GM18526 (cell line): ENCODE measurements around the gene PDE4B.

Experiments
- POLR2A ChIP-seq: IDR thresholded peaks from 3 replicates; pipeline ENCODE4 v1.6.1; 2011; ENCODE audit not compliant: insufficient read length; ENCODE audit errors: extremely low read depth

The PDE4B gene

DNA sequence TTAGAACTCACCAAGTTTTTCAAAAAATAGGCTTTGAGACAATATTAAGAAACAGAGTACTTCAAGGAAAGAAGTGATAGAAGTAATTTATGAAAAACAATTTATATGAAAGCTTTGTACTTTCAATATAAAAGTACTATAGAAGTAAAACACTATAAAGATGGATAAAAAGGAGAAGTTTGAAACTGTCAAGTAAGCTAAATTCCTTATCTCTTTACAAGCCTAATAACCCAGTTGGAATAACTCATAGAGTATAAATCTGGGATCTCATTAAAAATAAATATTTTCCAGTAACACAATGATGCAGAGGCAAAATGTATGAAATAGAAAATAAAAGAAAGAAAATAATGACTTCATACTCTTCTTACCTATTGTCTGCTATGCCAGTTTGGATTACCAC lies 232.5 kb downstream of the PDE4B start:
- no peak for TF ChIP-seq POLR2A

DNA sequence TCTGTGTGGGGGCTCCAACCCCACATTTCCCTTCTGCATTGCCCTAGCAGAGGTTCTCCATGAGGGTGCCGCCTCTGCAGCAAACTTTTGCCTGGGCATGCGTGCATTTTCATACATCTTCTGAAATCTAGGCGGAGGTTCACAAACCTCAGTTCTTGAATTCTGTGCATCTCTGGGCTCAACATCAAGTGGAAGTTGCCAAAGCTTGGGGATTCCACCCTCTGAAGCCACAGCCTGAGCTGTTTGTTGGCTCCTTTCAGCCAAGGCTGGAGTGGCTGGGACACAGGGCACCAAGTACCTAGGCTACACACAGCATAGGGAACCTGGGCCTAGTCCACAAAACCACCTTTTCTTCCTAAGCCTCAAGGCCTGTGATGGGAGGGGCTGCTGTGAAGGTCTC lies 235.3 kb downstream of the PDE4B start:
- TF ChIP-seq POLR2A: no peak

DNA sequence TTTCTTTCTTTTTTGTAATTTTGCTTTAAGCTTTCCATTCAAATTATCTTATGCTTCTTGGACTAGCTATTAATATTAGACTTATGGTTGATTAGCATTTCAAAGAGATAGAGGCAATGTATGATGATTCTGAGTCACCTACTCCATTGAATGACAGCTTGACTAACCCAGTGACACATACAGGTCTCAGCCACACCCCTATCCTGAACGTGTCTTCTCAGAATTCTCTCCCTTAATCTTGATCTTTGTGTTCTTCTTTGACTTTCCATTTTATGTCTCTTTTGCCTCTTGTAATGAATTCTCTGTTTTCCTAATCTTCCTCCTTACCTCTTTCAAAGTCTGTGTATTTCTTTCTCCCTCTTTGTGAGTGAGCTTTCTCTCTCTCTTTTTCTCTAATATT lies 241.1 kb downstream of the PDE4B start:
- TF ChIP-seq POLR2A: no peak

DNA sequence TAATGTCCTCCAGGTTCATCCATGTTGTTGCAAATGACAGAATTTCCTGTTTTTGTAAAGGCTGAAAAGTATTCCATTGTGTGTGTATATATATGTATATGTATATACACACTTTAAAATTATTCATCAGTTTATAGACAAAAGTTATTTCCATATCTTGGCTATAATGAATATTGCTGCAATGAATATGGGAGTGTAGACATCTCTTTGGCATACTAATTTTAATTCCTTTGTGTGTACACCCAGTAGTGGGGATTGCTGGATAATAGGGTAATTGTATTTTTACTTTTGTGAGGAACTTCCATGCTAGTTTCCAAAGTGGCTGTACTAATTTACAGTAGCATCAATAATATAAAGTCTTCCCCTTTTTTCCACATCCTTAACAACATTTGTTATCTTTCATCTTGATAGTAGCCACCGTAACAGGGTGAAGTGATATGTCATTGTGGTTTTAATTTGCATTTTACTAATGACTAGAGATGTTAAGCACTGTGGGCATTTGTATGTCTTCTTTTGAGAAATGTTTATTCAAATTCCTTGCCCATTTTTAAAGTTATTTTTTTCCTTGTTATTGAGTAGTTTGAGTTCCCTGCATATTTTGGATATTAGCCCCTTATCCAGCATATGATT lies 243.0 kb downstream of the PDE4B start:
- no peak for TF ChIP-seq POLR2A

DNA sequence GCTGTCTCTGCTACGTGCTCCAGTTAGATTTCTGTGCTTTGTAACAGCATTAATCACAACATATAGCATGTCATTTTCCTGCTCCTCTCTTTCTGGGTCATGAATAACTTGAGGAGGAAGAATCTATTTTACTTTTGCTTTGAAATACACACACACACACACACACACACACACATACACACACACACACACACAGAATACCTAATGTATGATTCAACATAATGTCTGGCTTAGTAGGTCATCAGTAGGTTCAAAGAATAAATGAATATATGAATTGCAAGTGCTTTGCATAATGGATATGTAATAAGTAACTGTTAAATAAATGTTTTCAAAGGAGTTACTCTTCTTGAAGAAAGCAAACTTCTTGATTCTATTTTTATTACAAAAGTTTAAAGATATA lies 249.0 kb downstream of the PDE4B start:
- no peak for TF ChIP-seq POLR2A

DNA sequence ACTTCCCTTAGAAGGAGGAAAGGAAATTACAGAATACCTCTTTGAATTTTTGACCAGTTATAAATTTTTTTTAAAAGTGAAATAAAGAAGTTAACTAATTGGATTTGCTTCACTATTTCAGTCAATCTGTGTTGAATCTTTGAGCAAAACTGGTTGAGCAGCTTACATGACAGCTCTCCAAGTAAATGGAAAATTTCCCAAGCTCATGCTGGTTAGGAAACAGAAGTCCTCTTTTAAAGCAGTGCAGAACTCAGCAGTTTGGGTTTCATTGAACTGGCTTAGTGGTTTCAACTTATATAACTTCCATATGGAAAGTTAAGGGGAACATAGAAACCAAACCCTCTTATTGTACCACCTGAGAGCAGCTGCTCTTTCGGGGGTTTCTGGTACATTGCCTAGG lies 250.5 kb downstream of the PDE4B start:
- no peak for TF ChIP-seq POLR2A

DNA sequence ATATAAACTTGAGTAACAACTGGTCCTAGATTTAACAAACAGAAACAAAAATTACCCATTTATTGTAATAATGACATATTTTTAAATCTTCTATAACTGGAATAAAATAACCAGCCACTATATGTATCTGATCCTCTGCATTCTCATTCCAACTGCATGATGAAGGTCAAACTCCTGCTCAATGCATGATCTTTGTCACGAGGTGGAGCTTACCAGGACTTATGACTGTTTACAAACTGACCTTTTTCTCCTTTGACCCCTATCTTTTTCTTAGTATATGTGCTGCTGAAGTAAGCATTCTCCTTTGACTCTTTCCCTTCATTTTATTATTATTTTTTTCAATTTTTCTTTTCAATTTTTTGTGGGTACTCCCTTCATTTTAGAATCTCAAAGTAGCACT lies 252.2 kb downstream of the PDE4B start:
- no peak for TF ChIP-seq POLR2A

DNA sequence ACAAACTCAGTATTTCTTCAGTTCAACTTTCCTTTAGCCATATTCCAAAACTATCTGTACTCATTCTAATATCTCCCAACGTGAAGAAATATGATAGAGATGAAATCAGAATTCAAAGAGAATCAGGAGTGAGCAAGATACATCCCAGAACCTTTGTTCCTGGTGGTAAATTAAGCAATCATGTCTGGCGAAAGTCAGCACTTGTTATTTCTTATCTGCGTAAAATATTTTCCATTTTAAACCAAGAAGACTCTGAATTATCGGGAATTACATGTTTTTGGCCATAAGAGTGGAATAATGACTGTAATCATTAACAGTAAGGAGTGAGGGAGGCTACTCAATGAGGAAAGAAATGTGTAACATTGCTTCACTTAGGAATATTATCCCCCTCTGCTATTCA lies 253.7 kb downstream of the PDE4B start:
- no peak for TF ChIP-seq POLR2A

DNA sequence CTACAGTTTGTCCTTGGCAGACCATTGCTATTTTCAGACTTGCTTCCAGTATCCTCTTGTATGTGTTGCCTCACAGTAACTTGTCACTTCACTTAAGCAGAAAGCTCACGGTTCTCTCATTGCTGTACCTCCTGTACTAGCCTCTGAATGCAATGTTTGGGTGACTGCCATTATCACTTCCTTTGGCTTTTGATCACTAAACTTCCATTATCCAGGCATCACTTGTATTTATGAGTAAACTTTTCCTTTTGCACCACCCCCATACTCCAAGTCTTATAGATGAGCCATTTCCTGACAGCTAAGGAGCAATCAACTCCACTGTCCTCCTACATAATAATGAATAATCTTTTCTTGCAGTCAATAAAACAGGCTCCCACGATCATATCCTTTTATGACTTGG lies 255.3 kb downstream of the PDE4B start:
- no peak for TF ChIP-seq POLR2A

DNA sequence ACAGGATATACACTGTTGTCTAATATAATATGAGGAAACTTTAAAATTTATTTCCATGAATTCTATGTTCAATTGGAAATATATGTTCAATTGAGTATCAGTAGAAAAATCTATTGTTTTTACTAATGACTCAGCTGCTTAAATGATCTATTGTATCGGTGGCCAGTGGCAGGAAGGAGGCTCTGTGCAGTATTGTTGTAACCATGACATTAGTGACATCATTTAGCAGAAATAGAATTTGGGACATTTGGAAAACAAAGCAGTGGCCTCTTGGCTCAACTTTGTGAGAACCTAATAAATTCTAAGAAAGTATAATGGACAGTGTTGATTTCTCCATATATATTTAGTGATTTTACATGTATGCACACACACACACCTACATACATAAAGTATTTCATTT lies 257.4 kb downstream of the PDE4B start:
- TF ChIP-seq POLR2A: no peak

DNA sequence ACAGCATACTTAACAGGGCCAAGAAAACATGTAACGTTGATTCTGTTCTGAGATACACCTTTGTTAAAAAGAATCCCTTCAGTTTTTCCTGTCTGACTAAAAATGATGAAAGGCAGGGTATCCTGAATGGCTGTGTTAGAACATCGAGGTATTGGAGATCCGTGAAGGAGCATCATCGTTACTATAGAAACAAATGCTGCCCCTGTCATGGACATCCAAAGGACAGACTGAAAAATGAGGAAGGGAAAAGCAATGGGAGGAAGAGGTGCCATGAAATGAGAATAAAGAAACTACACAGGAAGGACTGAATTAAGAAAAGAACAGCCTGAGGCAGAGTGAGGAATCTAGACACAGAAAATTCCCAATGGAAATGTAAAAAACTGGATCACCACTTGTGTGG lies 257.9 kb downstream of the PDE4B start:
- TF ChIP-seq POLR2A: no peak

DNA sequence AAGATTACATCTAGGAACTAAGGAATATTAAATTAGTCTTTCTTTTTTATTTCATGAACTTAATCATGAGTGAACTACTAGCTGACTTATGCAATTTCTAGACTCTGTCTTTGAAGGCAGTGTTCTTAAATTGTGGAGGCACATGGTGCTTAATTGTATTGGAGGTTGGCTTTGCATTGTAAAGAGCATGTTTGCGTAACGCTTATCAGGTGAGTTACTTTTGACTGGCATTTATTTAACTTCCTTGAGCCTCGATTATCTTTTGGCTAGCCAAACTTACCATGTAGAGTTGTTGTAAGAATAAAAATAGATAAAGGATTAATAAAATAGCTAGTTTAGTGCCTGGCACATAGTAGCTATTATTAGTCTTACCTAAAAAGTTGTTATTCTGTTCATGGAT lies 262.4 kb downstream of the PDE4B start:
- no peak for TF ChIP-seq POLR2A

DNA sequence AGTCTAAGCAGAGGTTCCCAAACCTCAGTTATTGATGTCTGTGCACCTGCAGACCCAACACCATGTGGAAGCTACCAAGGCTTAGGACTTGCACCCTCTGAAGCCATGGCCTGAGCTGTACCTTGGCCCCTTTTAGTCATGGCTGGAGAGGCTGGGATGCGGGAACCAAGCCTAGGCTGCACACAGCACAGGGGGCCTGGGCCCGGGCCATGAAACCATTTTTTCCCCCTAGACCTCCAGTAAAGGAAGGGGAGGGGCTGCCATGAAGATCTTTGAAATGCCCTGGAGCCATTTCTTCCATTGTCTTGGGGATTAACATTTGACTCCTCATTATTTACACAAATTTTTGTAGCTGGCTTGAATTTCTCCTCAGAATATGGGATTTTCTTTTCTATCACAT lies 265.9 kb downstream of the PDE4B start:
- TF ChIP-seq POLR2A: no peak

DNA sequence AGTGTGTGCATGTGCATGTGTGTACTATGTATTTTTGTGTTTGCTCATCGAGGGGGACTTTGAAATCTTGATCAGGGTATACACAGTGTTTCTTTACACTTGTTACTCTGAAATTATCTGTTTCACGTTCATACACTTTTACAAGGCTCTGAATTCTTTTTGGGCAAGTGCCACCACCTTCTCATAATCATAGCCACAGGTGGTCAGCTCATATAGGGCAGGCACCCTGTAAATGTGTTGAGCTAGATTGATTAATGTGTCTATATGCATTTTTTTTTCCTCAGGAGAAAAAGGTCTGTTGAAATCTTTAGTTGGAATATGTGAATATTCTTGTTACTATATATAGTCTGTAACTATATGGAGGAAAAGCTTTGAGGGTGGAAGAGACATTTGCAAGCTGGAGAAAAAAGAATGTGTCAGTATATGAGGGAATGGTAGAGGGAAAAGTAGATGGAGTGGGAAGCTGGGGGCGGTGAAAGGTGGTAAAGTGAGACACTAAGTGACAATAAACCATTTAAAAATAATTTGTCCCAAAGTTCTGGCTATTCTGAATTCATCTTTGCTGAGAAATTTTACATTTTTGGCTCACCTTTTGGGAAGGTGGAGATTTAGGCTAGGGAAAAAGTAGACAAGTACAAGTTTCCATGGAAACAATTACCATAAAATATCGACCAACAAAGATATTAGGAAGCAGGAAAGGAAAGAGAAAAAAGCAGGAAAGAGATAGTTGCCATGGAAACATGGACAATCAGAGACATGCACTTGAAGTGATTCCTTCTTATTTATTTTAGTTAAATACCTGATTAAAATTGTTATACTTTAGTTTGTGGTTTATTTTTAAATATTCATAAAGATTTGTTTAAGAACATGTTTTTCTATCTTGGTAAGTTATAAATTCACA lies 277.5 kb downstream of the PDE4B start:
- no peak for TF ChIP-seq POLR2A

DNA sequence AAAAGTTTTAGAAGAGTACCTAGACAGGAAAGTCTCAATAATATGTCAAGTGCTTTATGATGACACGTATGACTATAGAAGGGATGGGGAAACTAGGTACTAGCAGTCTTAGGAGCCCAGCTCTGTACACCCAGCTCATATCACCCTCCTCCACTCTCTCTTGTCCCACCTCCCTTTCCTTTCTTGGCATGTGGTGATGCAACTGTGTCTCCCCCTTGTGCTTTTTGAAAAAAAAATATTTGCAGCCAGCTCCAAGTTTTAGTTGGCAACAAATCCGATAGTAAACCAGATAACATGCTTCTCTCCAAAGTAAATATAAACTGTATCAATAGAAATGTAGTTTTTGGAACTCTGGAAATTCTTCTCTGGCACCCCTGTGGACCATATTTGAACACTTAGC lies 280.7 kb downstream of the PDE4B start:
- TF ChIP-seq POLR2A: no peak

DNA sequence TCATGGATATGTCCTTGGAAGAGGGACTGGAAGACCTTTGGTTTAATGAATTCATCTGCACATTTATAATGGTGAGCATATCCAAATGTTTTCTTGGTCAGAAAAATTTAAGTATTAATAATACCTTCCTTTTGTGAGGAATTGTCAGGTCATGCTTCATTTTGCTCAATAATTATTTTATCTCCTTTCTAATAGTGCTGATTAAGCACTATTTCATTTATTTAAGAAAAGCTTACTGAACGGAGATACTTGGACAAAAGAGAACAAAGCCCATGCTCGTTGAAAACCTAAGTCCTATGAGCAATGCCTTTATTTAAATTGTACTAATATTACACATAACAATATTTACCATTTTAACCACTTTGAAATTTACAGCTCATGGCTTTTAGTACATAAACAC lies 281.5 kb downstream of the PDE4B start:
- no peak for TF ChIP-seq POLR2A

DNA sequence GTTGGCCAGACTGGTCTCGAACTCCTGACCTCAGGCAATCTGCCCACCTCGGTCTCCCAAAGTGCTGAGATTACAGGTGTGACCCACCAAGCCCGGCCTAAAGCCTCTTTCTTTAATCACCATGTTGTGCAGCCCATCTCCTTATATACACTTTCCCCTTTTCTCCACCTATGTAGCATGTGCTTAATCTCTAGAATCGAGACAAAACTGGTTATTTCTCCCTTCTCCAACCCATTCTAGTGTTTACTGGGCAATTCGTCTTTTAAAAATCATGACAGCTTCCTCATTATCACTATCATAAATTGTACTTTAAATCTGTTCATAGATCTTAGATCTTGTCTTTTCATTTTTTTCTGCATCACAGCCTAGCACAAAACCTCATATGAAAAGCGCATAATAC lies 285.7 kb downstream of the PDE4B start:
- TF ChIP-seq POLR2A: no peak
